Stimulated activated CD4-positive, alpha-beta T cell treated with anti-CD3 and anti-CD28 coated beads, Interleukin-1b, Interleukin-23, amount 100 ng/mL, for 4 hours (primary cell): Measurements from ENCODE around the gene FBXL17.

Source experiments
- DNase-seq, 2 donors: peaks; one replicate each; pipeline ENCODE4 v3.0.0-alpha.2; 2020; ENCODE audit warnings: low read depth in 2 of 2

FBXL17 gene

DNA sequence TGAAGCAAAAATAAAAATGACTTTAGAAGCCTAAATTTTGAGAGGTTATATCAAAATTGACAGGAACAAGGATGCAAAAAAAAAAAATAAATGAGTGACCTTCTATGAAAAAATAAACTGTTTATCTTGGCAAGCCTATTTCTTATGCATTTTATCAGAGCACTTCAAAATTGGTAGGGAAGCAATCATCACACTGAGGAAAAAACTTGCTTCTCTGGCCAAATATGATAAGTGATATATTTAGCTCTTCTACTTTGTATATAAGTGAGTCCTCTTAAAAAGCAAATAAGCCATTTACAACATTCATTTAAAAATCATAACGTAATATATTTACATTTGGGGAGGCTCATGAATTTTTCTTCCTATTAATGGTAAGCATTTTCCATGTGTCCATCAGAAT, 287.1 kb downstream of the FBXL17 start:
- DNase-seq = no peak

DNA sequence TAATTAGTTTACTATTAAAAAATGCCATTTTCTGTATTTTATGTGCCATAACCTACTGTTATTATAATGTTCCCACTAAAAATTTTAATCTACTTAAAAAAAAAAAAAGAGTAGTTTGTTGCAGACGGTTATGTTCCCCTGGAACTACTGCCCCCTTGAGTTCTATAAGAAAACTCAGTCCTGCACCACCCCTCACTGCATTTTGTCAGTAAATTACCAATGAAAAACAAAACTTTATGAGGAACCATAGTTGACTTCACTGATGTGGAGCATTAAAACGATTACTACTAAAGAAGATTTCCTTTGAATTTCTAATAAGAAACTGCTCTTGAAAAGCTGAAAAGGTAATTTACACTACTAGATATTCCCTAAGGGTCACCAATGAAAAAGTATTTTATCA, 288.7 kb downstream of the FBXL17 start:
- no peak for DNase-seq

DNA sequence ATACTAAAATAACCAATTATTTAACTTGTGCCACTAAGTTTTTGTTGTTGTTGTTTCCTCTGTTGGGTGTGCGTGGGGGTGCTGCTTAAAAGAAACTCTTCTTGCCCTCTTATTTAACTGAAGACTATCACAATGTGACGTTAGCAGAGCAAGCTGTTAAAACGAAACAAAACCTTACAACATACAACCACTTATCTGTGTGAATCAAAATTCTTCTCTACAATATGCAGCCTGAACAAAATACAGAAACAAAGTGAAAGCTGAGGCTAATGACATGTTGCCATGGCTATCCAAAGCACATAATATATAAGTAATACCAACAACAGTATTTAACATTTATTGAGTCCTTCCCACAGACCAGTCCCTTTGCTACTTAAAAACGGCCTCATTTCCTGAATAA, 291.0 kb downstream of the FBXL17 start:
- DNase-seq = no peak

DNA sequence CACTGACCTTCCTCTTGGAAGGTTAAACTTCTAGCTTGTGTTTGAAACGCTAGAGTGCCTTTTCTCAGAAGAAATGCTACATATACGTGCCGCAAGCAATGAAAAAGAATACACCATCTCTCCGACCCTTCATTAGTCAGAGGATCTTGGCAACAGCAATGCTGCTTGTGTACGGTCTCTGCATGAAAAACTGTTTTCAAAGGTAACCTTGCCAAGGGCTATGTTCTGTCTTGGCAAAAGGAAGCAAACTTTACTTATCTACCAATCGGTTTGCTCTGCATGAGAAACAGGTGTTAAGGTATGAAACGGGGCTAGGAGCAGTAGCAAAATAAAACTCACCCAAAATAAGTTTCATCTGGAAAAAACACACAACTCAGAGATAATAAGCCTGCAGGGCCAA, 297.8 kb downstream of the FBXL17 start:
- DNase-seq = no peak

DNA sequence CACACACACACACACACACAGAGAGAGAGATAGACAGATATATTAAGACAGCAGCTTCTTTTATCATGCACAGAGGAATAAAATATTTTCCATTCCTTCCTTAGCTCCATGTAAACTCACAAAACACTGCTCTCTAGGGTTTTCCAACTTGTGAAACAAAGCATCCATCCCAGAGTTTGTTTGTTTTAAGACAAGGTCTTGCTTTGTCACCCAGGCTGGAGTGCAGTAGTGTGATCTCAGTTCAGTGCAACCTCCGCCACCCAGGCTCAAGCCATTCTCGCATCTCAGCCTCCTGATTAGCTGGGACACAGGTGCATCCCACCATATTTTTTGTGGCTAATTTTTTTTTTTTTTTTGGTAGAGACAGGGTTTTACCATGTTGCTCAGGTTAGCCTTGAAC, 298.7 kb downstream of the FBXL17 start:
- DNase-seq = no peak

DNA sequence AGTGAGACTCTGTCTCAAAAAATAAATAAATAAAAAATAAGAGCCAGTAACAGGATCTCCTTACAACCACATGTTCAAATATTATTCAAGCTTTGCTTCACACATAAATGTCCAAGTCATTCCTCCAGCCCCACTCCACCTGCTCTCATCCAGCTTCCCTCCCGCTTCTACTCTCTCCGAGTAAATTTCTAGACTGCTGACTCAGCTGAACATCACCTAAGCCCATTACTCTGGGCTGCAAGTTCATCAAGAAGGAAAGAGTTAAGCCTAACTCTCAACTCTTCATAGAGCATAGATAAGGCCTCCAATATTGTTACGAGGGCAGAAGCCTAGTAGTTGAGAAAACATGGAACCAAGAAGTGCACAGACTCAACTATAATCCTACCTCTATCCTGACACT, 300.2 kb downstream of the FBXL17 start:
- DNase-seq = no peak

DNA sequence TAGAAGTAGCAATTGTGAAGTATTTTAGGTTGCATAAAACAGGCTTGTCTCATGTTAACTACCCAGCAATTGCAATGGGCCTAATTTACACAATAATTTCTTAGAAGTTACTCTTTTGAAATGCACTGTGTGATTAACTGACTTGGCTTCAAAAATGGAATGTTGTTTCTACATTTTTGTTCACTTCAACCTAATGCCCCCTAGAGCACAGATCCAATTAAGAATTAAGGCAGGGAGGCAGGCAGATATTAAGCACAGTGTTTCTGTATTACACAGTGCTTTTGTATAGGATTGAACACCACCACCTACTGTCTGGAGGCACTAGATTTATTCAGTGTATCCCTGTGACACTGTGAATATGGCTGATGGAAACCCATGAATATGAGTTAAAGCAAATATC, 302.1 kb downstream of the FBXL17 start:
- no peak for DNase-seq

DNA sequence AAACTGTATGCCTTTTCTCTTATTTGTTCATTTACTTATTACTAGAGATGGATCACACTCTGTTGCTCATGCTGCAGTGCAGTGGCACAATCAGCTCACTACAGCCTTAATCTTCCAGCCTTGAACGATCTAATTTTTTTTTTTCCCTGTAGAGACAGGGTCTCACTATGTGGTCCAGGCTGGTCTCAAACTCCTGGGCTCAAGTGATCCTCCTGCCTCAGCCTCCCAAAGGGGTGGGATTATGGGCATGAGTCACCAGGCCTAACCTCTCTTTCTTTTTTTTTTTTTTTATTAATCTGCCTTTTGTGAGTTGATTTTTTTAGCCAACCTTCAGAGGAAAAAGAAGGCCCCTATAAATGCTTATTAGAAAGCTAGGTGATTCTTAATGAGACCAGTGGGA, 303.0 kb downstream of the FBXL17 start:
- no peak for DNase-seq

DNA sequence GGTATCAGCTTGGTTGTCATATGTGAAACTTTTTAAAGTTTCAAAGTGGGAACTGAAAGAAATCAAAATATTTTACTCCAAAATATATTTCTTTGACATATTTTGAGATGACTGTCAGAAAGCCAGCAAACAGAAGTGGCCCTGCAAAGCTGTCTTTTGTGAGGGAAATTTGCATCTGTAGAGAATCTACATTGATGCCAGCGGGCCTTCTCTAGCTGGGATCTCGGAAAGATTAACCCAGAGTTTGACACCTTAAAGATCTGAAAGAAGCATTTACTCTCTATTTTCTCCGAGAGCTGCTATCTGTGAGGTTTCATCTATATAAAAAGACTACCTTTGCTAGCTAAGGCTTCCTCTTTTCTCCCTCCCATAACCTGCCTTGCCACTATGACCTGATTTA, 303.6 kb downstream of the FBXL17 start:
- DNase-seq = no peak

DNA sequence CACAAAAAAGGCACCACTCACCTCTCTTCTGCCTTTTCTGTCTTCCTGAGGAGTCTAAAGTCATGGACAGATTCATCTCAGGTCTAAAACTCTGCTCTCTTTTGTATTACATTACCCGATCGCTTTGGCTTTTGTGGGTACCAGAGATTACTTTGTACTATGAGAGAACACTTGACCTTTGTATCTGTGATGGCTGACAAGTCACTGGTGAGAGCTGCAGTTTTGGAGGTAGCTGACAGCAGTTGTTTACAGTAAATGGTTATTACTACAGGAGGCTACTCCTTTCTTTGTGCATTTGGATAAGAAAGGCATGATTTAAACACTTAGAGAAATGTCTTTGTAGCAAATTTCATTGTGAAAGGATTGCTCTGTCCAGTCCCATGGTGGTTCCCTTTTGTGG, 307.3 kb downstream of the FBXL17 start:
- no peak for DNase-seq

DNA sequence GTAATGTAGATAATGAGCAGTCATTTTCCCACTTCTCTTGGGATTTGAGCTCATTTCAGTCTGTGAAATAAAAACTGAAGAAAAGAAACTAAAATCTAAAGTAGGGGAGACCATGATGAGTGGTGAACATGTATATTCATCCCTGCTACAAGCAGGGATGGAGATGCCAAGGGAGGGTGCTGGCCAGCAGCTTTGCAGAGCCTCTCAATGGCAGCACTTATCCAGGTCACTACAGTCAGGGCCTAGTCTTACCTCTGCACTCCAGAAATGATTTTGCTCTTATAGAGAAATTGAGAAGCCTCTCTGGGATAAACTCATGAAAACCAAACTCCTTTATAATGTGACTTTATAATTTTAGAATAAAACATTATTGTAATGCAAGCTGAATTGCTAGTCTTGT, 317.6 kb downstream of the FBXL17 start:
- DNase-seq = no peak

DNA sequence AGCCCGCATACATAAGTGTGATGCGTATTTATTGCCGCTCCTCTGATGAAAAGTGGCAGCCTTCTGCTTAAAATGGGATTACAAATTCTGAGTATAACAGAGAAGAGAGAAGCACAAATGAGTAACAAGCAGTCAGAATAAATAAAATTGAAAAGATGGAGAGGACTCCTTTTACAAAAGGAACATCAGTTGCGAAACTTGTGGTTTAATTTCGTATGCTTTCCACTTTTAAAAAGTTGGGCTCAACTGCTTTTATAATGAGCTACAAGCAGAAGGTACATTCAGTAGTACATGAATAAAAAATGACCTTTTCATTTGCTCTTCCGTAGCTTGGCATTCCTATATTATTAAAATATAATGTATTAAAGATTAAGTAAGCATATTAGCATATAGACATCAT, 320.0 kb downstream of the FBXL17 start:
- DNase-seq = no peak

DNA sequence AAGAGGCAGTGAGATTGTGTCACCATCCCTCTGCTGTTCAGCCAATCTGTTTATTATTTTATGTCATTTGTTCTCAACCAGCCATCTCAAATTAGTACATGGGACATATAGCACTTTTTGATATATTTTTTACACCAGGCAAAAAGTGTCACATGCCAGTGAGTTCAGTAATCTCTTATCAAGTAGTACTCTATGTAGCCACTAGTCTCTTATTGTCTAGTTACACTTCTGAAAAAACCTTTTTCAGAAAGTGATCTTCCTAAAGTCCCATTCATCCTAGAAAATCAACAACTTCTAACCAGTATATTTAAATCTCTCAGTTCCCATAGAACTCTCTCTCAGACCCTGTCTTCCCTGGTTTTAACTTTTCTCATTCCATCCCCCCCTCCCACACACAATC, 321.6 kb downstream of the FBXL17 start:
- DNase-seq = no peak

DNA sequence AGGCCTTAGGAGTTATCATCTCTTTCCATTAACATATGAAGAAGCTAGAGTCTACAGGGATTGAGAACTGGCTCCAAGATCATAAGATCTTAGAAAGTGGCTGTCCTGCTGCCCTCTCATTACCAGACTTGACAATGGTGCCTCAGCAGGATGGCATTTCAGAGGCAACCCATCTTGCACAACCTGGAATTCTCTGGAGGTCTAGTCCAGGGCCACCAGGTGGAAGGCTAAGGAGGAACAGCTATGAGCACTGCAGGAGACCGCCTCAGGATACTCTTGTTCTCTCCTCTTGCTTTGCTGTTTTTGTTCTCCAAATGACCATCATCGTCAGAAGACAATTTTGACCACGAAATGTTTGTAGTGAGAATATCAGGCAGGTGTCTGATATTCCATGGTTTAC, 322.6 kb downstream of the FBXL17 start:
- no peak for DNase-seq

DNA sequence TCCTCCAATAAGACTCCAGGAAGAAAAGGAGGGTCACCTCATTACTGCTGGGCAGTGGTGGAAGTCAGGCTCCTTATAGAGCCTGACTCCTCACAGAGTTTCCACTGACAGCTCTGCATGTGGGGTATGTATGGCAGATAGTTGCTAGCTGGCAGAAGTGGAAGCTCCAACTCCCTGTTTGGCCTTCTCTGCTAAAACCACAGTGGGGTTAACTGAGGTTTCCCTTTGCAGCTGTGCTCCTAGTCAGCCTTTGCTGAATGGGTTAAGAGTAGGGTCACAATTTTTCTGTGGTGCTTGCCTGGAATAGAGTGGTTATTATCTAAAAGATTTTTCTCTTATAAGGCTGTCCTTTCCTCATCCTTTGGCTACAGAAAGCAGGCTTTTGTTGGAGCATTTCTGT, 327.5 kb downstream of the FBXL17 start:
- DNase-seq = no peak

DNA sequence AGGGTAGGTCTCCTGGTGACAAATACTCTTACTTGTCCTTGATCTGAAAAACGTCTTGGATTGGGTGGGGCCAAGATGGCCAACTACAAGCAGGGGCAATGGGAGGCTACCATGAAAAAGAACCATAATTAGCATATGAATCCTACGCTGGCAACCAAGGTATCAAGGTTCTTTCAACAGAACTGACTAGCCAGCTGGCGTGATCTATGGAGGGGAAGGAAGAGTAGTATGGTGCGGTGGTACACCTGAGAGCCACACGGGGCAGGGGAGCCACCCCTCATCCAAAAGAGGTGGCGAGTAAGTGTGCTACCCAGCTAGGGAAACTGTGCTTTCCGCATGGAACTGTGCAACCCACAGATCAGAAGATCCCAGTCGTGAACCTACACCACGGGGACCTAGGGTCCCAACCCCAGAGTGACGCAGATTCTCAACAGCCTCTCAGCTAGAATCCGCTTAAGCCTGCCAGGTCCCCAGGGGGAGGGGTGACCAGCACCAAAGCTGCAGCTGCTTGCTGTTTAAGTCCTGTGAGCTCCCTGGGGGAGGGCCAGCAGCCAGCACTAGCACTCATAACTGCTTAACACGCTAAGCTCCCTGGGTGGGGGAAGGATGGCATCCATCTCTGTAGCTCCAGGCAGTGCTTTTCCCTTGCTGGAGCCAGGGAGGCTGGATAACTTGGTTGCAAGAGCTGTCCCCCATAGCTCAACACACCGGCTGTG, 334.8 kb downstream of the FBXL17 start:
- no peak for DNase-seq

DNA sequence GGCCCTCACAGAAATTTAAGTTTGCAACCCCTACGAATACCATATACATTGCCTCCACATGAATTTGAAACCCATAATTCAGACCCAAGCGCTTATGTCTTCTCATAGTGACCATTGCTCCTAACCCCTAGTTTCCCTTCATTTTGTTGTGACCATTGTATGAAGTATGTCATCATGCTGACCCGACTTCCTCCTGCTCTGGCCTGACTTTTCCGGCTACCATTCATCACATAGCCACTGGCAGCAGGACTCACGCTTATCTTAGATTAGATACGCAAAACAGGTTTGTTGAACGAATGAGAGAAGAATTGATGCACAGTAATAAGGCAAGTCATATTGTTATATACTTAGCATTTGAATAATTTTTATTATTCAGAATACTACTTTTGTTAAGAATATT, 345.4 kb downstream of the FBXL17 start:
- no peak for DNase-seq

DNA sequence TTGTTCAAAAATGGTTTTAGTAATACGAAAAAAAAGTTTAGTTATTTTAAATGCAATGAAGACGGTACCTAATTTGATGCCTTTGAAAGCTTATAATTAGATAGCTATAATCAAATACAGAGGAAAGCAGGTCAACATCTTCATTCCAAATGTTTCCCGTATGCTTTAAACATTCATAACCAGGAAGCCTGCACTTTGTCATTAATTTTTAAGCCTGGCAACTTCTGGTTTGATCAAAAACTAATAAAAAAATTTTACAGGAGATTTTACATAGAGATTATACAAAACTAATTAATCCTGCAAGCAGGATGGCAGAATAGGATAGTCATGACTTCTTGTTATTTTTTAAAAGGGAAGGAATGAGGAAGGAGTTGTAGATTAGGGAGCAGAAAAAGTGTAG, 353.0 kb downstream of the FBXL17 start:
- no peak for DNase-seq

DNA sequence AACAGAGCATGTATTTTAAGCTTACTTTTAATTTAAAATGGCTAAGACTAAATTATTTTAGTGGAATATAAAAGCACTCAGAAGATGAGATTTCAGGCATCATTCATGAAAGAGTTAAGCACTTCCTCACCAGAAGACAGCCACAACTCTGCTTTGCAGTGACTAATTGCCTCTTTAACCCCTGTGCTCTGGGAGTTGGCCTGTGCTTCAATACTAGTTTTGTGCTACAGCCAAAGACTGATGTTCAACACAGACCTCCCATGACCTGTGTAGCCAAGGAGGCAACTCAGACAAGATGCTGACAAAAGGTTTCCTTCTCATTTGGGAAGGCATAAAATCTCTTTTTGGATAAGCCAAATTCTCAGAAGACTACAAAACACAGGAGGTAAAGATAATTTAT, 353.5 kb downstream of the FBXL17 start:
- no peak for DNase-seq

DNA sequence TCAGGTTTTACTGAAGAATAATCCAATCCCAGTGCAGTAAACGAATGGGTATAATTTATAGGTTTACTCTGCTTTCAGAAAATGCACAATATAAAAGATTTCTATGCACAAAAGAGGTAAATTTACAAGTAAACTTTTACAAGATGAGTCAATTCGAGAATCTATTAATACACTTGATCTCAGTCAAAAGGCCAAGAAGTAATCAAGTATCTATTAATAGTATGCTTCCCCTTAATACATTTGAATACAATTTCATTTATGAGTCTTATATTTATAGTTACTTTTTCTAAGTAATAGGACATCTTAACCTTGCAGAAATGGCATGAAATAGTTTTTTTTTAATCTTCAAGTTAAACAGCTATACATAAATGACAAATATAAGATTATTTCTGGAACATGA, 355.9 kb downstream of the FBXL17 start:
- DNase-seq = no peak

DNA sequence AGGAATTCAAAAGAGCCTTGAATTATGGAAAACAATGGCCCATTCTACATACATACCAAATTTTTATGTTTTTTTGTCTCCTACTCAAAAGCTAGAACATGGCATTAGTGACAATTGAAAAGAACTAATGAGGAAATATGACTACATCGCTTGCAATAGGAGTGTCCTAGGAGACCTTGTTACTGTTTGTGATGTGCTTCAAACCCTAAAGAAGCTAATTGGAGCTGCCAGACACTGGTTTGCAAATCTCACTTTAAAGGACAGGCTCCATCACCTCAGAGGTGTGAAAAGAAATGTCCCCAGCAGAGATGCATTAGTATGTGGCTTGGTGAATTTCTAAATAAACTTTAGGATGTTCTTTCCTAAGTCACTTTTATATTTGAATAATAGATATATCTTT, 356.9 kb downstream of the FBXL17 start:
- no peak for DNase-seq

DNA sequence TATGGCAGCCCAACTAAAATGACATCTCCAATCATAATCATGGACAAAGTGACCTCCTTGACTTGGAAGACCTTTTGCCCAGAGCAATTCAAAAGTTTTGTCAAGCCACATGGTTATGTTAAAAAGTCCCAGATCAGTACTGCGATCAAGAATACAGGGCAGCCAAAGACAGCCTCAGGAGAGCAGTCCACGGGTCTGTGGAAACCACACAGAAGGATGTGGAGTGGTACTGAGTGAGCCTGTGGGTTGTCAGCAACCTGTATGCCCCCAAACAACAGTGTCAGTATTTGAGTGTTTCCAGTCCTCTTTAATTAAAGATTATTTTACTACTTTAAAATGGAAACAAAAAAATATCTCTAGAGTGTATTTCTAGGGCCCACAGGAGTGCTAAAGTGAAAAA, 365.8 kb downstream of the FBXL17 start:
- DNase-seq = no peak

DNA sequence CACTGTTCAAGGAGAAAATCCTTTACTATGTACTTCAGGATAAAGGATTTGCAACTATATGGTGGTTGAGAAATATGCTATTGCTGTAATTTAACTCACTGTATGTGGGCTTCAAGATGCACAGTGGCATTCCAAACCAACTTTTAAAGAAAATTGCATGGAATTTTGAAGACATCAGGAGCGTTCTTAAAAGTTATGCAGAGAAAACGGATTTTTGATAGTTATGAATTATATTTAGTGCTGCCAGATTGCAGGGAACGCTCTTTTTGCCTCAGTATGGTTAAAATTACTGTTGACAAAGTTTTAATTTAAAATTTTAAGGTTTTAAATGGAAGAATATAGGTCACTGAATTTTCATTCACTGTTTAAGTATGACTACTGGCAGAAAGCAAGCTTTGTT, 375.1 kb downstream of the FBXL17 start:
- DNase-seq = no peak

DNA sequence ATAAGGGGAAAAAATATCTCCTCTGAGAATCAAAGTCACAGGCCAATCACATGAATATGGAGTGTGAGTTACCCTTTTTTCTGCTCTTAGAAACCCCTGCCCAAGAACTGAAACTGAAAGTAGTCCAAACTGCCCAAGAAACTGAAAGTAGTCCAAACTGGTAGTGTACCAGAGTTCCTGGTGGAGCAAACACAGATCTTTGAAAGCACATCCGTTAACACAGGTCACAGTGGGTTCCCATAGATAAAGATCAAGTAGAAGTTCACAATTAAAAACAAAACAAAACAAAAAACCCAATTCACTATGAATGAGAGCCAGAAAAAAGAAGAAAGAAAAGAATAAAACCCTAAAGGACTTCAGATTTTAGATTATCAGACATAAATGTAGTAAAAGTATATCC, 378.7 kb downstream of the FBXL17 start:
- no peak for DNase-seq

DNA sequence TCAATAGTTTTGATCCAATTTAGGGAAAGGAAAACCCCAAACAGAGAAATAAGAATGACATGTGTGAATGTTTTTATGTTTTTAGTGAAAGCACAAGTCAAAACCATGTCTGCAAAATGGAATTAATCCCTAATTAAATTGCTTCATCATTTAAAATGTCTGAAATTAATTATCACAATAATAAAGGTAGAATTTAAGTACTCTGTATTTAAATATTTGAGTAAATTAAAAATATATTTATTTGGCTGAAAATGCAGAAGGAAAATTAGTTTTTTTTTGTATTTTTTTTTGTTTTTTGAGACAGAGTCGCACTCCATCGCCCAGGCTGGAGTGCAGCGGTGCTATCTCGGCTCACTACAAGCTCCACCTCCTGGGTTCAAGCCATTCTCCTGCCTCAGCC, 380.7 kb downstream of the FBXL17 start:
- no peak for DNase-seq
